ENCODE results near the gene RRP1. TPM values are rescaled to one million over a fixed set of nuclear protein-coding genes. Genes with fewer than 3 reads are reported as not detected.

The RRP1 gene
- total and polyA plus RNA-seq, 2 of the 13 experiments (the other 11 are each of a cell fraction or from before 2014, with no cell fraction given), result 20.1 to 35.1 TPM

DNA sequence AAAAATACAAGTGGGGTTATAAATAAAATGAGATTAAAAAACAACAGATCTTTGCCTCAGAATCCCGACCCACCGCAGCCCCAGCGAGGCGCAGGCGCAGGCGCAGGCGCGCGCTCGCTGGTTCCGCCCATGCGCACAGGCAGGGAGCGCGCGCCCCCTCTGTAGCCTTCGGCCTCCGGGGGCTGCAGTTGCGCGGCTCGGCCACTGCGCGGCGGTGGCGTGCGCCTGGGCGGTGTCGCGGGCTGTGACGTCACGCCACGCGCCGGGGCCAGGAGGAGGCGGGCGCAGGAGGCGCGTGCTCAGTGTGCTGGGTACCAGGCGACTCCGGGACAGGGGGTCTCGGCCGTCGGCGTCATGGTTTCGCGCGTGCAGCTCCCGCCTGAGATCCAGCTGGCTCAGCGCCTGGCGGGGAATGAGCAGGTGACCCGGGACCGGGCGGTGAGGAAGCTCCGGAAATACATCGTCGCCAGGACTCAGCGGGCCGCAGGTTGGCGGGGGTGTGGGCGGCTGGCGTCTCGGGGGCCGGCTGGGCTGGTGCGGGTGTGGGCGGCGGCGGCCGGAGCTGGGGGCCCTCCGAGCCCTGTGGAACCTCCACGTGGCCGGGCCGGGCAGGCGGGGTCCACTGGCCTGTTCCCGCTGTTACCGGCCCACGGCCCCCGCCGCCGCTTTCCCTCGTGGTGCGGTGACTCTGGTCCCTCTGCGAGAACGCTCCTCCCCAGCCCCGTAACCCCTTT is at the start of gene RRP1 (continued):
- TF ChIP-seq SMAD1 (CRISPR knock-in tag; IDR thresholded peaks at IDR 0.05; ENCODE audit: borderline replicate concordance, low read depth), result peak; percentile 93; the same call in 1 of the 2 replicates
- no peak for TF ChIP-seq CENPX (CRISPR knock-in tag; IDR thresholded peaks at IDR 0.05)
- no peak for TF ChIP-seq POLR2AphosphoS2 (IDR thresholded peaks at IDR 0.05; ENCODE audit: low read depth, low read length)
- TF ChIP-seq, protein P1, sequence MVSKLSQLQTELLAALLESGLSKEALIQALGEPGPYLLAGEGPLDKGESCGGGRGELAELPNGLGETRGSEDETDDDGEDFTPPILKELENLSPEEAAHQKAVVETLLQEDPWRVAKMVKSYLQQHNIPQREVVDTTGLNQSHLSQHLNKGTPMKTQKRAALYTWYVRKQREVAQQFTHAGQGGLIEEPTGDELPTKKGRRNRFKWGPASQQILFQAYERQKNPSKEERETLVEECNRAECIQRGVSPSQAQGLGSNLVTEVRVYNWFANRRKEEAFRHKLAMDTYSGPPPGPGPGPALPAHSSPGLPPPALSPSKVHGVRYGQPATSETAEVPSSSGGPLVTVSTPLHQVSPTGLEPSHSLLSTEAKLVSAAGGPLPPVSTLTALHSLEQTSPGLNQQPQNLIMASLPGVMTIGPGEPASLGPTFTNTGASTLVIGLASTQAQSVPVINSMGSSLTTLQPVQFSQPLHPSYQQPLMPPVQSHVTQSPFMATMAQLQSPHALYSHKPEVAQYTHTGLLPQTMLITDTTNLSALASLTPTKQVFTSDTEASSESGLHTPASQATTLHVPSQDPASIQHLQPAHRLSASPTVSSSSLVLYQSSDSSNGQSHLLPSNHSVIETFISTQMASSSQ (IDR thresholded peaks at IDR 0.05; ENCODE audit: low read depth), result no peak
- TF ChIP-seq, protein P1 (CRISPR knock-in tag; IDR thresholded peaks at IDR 0.05; ENCODE audit: borderline replicate concordance), result peak; percentile 74; the same call in 1 of the 2 replicates
- TF ChIP-seq ZNF138 (CRISPR knock-in tag; IDR thresholded peaks at IDR 0.05; ENCODE audit: low read depth), result no peak
- TF ChIP-seq SP2 (CRISPR knock-in tag; IDR thresholded peaks at IDR 0.05), result peak; percentile 63; the same call in 1 of the 2 replicates
- TF ChIP-seq ZNF572 (CRISPR knock-in tag; IDR thresholded peaks at IDR 0.05), result no peak
- TF ChIP-seq, protein P2, sequence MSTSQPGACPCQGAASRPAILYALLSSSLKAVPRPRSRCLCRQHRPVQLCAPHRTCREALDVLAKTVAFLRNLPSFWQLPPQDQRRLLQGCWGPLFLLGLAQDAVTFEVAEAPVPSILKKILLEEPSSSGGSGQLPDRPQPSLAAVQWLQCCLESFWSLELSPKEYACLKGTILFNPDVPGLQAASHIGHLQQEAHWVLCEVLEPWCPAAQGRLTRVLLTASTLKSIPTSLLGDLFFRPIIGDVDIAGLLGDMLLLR (CRISPR knock-in tag; IDR thresholded peaks at IDR 0.05), result peak; percentile 74; the same call in 1 of the 2 replicates
- TF ChIP-seq, protein P3, sequence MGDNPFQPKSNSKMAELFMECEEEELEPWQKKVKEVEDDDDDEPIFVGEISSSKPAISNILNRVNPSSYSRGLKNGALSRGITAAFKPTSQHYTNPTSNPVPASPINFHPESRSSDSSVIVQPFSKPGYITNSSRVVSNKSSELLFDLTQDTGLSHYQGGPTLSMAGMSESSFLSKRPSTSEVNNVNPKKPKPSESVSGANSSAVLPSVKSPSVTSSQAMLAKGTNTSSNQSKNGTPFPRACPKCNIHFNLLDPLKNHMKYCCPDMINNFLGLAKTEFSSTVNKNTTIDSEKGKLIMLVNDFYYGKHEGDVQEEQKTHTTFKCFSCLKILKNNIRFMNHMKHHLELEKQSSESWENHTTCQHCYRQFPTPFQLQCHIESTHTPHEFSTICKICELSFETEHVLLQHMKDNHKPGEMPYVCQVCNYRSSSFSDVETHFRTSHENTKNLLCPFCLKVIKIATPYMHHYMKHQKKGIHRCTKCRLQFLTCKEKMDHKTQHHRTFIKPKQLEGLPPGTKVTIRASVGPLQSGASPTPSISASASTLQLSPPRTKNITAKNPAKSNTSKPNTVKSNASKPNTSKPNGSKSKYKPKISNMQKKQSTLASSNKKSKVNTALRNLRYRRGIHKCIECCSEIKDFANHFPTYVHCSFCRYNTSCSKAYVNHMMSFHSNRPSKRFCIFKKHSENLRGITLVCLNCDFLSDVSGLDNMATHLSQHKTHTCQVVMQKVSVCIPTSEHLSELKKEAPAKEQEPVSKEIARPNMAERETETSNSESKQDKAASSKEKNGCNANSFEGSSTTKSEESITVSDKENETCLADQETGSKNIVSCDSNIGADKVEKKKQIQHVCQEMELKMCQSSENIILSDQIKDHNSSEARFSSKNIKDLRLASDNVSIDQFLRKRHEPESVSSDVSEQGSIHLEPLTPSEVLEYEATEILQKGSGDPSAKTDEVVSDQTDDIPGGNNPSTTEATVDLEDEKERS (CRISPR knock-in tag; IDR thresholded peaks at IDR 0.05), result no peak
- no peak for TF ChIP-seq PRPF4 (IDR thresholded peaks at IDR 0.05; ENCODE audit: low read depth, low read length, poor library complexity, severe bottlenecking)
- TF ChIP-seq, protein P4, sequence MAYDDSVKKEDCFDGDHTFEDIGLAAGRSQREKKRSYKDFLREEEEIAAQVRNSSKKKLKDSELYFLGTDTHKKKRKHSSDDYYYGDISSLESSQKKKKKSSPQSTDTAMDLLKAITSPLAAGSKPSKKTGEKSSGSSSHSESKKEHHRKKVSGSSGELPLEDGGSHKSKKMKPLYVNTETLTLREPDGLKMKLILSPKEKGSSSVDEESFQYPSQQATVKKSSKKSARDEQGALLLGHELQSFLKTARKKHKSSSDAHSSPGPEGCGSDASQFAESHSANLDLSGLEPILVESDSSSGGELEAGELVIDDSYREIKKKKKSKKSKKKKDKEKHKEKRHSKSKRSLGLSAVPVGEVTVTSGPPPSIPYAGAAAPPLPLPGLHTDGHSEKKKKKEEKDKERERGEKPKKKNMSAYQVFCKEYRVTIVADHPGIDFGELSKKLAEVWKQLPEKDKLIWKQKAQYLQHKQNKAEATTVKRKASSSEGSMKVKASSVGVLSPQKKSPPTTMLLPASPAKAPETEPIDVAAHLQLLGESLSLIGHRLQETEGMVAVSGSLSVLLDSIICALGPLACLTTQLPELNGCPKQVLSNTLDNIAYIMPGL (CRISPR knock-in tag; IDR thresholded peaks at IDR 0.05; ENCODE audit: borderline replicate concordance in 1 of 2, low read depth in 1 of 2), result peak; percentile 95
- TF ChIP-seq GTF3A (CRISPR knock-in tag; conservative IDR thresholded peaks at IDR 0.05), result 0 out of 2 replicates have a peak, but pooled peaks have one; percentile 49
- no peak for TF ChIP-seq ZNF382 (CRISPR knock-in tag; IDR thresholded peaks at IDR 0.05; ENCODE audit: borderline replicate concordance)
- TF ChIP-seq ZFP62 (CRISPR knock-in tag; IDR thresholded peaks at IDR 0.05), result no peak
- TF ChIP-seq ZNF264 (CRISPR knock-in tag; IDR thresholded peaks at IDR 0.05), result no peak
- TF ChIP-seq HNF4A (CRISPR knock-in tag; IDR thresholded peaks at IDR 0.05), result no peak
- TF ChIP-seq ZSCAN9 (CRISPR knock-in tag; IDR thresholded peaks at IDR 0.05; ENCODE audit: borderline replicate concordance), result peak; percentile 56; the same call in 1 of the 2 replicates
- no peak for TF ChIP-seq ZNF496 (CRISPR knock-in tag; IDR thresholded peaks at IDR 0.05; ENCODE audit: insufficient replicate concordance)
- no peak for TF ChIP-seq GATAD2A (CRISPR knock-in tag; IDR thresholded peaks at IDR 0.05)
